Stimulated activated CD4-positive, alpha-beta T cell treated with anti-CD3 and anti-CD28 coated beads, Interleukin-1b, Interleukin-23, amount 100 ng/mL, for 1 hour (primary cell): ENCODE data around the gene PRXL2C.
"Not testable (repeated sequence)": the region's sequence is repeated elsewhere in the genome, so short reads cannot be mapped to it uniquely, and the experiment has no call there.

Source experiments
- DNase-seq, 2 donors: peaks; one replicate each; pipeline ENCODE4 v3.0.0-alpha.2; 2020; ENCODE audit warnings: low read depth in 2 of 2

PRXL2C gene

GRCh38 chr9:96649620-96650324 is 5.3 kb downstream of the PRXL2C start:
- DNase-seq: no peak

- no peak for DNase-seq
Measured at GRCh38 chr9:96646081-96646991, 8.8 kb downstream of the PRXL2C start.

GRCh38 chr9:96644137-96644536 is 11.0 kb downstream of the PRXL2C start:
- DNase-seq: no peak

GRCh38 chr9:96641514-96641913 is 13.6 kb downstream of the PRXL2C start:
- no peak for DNase-seq

- no peak for DNase-seq
Measured at GRCh38 chr9:96638606-96639364, 16.3 kb downstream of the PRXL2C start.

GRCh38 chr9:96636368-96636767 is 18.7 kb downstream of the PRXL2C start:
- DNase-seq: no peak

GRCh38 chr9:96633579-96633978 is 21.5 kb downstream of the PRXL2C start:
- not testable (repeated sequence) for DNase-seq

- DNase-seq: no peak
Measured at GRCh38 chr9:96626912-96627311, 28.2 kb downstream of the PRXL2C start.

GRCh38 chr9:96621618-96622017 is 33.5 kb downstream of the PRXL2C start:
- DNase-seq: no peak

GRCh38 chr9:96620832-96621269 is 34.3 kb downstream of the PRXL2C start:
- no peak for DNase-seq

- no peak for DNase-seq
Measured at GRCh38 chr9:96620181-96620514, 35.0 kb downstream of the PRXL2C start.

- DNase-seq: peak; percentile 19 to 51
Measured at GRCh38 chr9:96619491-96620180, 35.5 kb downstream of the PRXL2C start, which contains the start of gene CDC14B. Gene CDC14B, minus strand, starts transcription at chr9:96619843. Its CDS starts 465 bp downstream, at chr9:96619378.

- DNase-seq: no peak
Measured at GRCh38 chr9:96619124-96619465, 36.0 kb downstream of the PRXL2C start.

- DNase-seq: no peak
Measured at GRCh38 chr9:96618209-96619123, 36.7 kb downstream of the PRXL2C start.

GRCh38 chr9:96617439-96618185 is 37.5 kb downstream of the PRXL2C start:
- DNase-seq: no peak

- no peak for DNase-seq
Measured at GRCh38 chr9:96616817-96617438, 38.2 kb downstream of the PRXL2C start.

GRCh38 chr9:96615411-96615810 is 39.7 kb downstream of the PRXL2C start:
- DNase-seq: no peak

GRCh38 chr9:96614664-96615063 is 40.5 kb downstream of the PRXL2C start:
- not testable (repeated sequence) for DNase-seq

- no peak for DNase-seq
Measured at GRCh38 chr9:96612966-96613589, 42.0 kb downstream of the PRXL2C start.
